ENCODE results near the gene FAM163A.
"Not testable (repeated sequence)": the region's sequence is repeated elsewhere in the genome, so short reads cannot be mapped to it uniquely, and the experiment has no call there.

Gene FAM163A

DNA sequence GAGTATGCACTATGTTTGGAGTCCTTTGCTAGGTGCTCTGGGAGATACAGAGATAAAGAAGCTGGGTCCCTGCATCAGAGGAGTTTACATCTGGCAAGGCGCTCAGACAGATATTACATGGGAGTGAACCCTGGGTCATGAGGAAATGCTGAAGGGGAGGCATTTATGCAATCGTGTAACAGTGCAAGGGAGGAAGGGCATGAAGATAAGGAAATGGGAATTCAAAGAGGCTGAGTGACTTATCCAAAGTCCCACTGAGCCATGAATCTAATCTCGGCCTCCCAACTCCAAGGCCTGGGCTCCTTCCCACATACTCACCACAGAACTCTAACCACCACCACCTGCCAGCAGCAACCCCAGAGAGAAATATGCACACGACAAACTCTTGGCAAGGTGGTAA is 51.6 kb downstream of the FAM163A start:
- no peak for FAIRE-seq

DNA sequence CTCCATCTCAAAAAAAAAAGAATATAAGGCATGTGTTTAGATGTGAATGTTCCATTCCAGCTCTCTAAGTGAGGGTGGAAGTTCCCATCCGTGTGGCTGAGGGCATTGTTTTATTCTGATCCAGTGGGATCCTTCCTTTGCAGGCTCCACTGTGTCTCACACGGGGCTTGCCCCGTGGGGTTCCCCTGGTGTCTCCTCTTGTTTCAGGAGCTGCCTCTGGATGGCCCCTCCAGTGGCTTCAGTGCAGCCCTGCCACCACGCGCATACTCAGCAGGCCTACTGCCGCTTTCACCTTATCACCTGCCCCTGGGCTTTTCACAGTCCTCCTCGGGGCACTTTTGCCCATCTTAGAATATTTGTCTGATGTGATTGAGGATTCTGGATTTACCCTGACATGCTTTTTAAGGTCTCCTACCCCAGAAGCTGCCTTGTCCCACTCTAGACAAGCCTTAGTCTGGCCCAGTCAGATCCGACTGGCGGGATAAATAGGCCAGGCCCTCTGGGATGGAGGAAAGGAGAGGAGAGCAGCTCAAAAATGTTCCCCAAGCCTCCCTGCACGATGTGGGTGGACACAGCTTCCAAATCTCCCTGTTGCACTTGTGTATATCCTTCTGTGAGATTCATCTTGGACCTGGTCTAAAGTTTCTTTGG is 55.2 kb downstream of the FAM163A start:
- no peak for FAIRE-seq

DNA sequence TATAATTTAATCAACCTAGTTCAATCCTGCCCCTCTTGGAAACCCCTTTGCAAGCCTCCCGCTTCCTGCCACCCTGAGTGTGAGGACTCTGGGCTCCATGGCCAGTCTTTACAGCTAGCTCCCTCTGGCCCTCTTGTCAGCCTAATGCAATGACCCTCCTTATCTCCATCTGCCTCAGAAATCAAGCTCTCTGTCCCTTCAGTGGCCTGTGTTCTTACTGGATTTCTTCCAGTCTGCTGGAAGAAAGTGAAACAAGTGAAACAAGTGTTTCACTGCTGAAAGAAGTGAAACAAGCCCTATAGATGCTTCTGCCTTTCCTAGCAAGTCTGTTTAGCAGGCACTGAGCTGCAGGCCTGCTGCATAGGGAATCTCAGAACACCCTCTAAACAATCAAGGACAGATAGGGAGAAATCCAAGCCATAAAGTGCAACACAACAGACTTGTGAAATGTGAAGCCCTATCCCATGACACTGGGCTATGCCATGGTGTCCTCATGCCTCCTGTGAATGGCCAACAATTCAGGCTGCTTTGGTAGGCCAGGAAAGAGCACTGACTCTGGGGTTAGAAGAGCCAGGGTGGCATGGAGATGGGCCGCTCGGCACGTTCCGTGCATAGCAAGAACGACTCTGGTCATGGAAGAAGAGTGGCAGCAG is 55.9 kb downstream of the FAM163A start:
- FAIRE-seq = no peak

DNA sequence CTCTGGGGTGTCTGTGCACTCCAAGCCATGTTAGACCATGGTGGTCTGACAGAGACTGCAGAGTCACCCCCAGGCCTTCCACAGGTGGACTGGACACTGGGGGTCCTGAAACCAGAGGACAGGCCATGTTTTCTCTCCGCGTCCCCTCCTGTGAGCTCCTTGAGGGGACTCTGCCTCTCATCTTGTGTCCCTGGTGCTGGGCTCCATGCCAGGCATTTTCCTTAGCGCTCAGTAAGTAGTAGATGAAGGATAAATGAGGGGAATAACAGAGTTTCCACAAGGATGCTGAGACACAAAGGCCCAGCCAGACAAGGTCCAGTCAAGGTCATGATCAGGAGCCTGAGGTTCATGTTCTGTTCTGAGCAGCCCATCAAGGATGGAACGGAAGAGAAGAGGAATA is 57.4 kb downstream of the FAM163A start:
- no peak for FAIRE-seq

DNA sequence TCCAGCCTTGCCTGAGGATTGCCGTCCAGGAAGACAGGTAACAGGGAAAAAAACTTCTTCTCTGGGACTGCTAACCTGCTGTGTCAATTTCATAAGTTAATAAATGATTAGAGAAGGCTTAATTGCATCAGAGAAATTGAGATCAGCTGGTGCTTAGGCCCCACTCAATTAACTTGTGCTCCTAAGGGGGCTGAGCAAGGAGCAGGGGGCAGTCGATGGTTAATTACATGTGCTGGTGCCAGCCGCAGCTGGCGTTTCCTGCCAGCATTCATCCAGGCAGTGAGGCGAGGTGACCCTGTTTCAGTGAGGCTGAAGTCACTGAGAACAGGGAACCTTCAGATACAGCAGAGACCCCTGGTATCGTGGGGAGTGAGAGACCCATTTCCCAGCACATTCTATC is 60.0 kb downstream of the FAM163A start:
- no peak for FAIRE-seq

DNA sequence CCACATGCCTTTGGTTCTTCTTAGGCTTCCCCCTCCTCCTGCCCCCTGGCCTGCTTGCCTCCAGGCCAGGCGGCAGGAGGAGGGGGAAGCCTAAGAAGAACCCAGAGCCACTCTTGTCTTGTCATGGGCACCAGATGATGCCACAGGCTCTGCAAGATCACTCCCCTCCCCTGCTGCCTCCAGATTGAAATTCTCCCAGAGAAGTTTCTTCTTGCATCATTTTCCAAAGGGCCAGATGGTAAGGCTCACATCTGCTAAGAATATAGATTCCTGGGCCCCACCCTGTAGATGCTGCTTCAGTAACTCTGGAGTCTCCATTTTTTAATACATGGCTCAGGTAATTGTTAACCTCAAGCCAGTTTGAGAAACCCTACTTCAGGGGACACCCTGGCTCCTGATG is 60.8 kb downstream of the FAM163A start:
- no peak for FAIRE-seq

DNA sequence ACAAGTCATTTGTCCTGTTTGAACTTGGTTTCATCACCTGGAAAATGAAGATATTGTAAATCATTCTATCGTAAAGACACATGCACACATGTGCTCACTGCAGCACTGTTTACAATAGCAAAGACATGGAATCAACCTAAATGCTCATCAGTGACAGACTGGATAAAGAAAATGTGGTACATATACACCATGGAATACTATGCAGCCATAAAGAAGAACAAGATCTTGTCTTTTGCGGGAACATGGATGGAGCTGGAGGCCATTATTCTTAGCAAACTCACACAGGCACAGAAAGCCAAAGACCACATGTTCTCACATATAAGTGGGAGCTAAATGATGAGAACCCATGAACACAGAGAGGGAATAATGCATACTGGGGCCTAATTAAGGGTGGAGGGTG is 61.3 kb downstream of the FAM163A start:
- not testable (repeated sequence) for FAIRE-seq

DNA sequence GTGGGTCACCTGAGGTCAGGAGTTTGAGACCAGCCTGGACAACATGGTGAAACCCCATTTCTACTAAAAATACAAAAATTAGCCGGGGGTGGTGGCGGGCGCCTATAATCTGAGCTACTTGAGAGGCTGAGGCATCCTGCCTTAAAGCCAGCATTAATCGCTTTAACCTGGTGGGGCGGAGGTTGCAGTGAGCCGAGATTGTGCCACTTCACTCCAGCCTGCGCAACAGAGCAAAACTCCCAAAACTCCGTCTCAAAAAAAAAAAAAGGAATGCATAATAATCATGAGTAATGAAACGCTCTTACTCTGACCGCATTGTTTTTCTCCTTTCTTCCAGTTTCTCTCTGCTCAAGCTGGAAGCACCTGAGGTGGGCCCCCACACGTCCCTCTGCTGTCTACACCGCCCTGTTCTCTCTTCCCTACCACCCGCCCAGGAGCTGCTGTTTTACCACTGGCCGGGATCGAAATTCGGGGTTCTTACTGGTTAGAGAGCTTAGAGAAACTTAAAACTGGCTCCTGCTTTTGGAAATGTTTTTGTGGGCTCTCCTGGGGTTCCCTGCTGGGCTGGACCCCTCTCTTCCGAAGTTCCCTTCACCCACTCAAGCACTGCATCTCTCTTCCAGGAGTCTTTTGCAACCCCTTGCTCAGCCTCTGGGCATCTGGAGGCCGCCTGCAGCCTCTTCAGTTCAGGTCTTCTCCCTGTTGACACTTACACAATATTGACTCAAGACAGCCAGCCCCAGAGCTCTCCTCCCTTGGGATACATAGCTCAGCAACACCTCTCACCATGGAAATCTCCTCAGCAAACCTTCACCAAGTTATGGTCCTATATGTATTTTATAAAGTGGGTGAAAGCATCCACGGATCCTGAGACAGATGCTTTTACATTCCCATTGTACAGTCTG is 62.5 kb downstream of the FAM163A start:
- FAIRE-seq = no peak

DNA sequence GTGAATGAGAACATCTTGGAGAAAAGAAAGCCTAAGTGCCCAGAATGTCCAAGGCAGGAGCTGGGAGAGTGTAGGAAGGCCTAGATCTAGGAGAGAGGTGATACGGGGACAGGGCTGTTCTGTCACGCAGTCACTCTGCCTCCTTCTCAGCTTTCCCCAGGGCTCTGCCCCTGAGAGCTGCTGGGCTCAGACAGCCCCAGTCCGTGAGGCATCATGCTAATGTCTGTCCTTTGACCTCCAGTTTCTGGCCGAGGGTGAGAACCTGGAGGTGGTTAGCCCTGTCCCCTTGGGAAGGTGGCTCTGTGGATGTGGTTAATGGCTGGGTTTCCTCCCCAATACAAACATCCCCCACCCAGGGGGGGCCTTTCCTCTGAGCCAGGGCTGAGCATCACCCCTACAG is 63.2 kb downstream of the FAM163A start:
- FAIRE-seq = no peak

DNA sequence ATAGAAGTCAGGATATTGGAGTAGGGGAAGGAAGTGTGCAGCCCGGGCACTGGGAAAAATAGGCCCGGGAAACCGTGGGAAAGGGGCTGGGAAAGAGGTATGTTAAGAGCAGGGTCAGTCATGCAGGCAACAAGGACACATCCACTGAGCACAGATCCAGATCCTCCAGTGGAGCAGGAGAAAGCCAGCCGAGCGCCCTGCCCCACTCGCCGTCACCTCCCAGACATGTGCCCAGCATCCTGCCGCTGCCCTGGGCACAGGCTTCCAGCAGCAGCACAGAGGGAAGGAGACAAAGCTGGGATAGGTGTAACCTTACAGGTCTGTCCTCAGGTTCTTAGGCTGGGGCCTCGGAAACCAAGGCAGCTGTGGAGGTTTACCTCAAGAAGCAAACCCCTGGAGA is 64.2 kb downstream of the FAM163A start:
- FAIRE-seq = no peak

DNA sequence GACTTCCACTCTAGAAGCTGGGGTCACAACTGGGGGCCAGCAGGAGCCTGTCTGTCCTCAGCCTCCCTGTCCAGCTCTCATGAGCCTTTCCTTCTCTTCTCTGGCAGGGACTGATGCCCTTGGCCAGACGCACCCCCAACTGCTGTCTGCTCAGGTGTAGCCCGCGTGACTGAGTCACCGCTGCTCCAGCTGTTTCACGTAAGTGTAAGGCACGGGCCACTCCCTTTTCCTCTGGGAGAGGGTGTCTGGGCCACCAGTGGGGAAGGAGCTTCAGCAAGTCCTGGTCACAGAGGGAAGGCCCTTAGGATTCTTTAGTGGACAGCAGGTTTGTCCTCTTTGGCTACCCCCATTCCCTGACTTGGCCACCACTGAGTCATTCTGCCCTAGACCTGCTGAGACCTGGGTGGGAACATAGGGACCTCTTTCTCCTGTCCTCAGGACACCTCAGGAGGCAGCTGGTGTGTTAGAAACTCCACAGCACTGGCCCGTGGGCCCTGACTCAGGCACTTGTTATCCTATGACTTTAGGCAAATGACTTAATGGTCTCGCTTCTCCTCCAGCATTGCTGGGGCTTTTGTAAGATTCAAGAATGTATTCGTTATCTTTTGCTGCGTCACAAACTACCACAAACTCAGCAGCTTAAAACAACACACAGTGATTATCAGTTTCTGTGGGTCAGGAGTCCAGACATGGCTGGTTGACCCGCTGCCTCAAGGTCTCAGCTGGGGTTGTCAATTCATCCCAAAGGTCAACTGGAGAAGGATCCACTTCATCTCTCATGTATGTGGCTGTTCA is 64.8 kb downstream of the FAM163A start:
- no peak for FAIRE-seq

DNA sequence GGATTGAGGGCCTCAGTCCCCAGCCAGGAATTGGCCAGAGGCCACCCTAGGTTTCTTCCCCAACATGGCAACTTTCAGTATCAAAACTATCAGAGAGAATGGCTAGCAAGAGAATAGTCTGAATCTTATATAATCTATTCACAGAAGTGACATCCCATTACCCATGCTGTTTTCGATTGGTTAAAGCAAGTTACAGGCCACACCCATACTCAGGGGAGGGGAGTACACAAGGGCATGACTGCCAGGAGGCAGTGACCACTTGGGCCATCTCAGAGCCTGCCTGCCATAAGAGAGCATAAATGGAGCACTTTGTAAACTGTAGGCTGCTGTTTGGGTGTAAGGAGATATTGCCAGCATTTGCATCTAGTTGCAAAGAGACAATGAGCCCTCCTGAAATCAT is 65.4 kb downstream of the FAM163A start:
- no peak for FAIRE-seq

DNA sequence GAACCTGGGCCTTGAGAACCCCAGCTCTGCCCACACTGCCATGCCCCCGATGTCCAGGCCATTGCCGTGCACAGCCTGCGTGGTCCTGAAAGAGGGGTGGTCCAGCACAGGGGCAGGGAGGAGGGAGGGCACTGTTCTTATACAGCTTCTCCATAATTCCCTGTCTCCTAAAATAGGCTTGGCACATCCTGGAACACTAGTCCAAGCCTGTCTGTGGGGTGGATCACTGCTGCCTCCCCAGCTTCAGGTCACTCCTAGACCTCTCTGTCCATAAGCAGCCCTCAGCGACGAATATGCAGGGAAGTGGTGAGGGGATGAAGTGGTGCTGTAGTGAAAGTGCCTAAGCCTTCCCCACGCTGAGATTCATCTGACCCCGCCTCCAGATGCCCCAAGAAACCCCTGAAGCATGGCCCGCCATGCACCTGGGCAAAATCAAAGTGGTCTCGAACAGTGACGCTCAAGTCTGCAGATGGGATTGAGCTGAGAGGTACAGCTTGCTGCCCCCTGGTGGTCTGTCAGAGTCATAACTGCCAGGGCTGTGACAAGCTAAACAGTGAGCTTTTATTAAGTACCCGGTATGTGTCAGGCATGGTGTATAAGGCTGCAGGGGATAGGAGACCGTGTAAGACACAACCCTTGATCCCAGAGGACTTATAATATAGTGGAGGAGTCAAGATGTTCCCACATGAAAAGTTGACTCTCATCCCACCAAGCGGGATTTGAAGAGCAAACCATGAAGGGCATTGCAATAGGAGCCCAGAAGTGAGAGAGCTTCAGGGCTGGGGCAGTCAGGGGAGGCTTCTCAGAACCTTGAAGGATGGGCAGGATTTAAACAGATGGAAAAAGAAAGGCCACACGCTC is 66.6 kb downstream of the FAM163A start:
- no peak for FAIRE-seq

DNA sequence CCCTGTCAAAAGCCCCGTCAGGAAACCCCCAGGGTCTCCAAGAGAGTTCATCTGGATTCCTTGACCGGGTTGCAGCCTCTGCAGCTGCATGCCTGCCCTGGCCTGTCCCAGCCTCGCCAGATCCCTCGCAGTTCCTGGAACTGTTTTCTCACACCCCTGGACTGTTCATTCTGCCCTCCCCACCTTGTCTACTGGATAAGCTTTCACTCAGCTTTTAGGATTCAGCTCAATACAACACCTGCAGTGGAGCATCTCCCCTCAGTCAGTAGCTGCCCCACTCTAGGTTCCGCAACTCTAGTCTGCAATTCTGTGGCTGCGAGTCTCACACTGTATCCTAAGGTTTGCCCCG is 67.2 kb downstream of the FAM163A start:
- FAIRE-seq = no peak

DNA sequence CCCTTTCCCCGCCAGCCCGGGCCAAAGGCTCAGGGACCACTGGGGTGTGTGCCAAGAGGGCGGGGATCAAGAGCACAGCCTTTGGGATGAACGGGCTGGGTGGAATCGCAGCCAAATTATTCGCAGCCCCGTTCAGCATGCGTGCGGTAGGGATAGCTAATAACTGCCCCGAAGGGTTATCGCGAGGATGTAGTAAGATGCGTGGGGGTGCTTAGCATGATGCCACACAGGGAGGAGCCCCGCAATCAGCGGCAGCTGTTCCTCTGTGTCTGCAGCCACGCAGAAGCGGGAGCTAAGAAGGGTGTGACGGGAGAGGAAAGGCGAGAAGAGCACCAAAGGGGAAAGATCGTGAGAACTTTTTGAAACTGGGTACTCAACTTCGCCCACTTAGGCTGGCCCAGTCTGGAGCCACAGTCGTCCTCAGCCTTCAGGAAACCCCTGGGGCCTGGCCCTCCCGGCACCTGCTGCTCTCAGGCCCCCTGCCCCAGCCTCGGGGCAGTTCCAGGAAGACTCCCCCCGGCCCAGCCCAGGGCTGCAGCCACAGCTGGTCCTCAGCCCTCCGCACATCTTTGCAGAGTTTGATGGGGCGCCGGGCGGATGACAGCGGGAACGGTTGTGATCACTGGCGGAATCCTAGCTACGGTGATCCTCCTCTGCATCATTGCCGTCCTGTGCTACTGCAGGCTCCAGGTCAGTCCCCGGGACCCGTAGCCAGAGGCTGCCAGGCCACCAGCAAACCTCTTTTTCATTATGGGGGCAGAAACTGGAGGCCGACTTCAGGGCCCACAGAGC is 69.6 kb downstream of the FAM163A start:
- no peak for FAIRE-seq

DNA sequence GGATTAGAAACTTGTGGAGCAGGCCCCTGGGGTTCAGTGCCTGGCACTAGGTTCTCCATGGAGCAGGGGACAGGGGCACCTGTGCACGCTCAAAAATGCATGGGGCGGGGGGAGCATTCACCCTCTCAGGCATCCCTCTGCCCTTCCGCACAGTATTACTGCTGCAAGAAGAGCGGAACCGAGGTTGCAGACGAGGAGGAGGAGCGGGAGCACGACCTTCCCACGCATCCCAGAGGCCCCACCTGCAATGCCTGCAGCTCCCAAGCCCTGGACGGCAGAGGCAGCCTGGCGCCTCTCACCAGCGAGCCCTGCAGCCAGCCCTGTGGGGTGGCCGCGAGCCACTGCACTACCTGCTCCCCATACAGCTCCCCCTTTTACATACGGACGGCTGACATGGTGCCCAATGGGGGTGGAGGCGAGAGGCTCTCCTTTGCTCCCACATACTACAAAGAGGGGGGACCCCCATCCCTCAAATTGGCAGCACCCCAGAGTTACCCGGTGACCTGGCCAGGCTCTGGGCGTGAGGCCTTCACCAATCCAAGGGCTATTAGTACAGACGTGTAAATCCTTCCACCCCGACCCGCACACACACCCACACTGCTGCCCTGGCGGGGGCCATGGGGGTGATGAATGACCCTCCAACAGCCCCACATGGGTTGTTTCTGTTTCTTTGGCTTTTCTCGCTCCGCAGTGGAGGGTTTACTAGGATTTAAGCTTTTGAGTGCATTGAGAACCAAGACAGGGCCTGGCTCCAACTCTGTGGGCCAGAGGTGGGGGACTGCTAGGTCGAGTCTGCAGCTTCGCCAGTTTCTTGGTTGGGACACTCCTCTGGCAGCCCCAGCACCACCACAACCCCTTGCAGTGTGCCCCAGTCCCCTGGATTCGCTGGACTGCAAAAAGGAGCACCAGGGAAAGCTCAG is 70.8 kb downstream of the FAM163A start:
- FAIRE-seq = no peak

DNA sequence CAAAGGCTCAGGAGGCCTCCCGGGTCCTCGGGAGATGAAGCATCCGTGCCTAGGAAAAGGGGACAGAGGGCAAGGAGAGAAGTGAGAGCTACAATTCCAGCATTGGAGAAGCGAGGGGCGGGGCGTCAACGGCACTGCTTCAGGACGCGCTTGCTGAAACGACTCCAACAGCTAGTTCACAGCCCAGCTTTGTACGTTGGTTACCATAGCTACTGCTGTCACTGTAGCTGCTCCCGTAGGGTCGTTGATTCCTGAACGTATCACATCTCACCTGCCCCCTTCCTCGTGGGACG is 71.4 kb downstream of the FAM163A start:
- FAIRE-seq = no peak

DNA sequence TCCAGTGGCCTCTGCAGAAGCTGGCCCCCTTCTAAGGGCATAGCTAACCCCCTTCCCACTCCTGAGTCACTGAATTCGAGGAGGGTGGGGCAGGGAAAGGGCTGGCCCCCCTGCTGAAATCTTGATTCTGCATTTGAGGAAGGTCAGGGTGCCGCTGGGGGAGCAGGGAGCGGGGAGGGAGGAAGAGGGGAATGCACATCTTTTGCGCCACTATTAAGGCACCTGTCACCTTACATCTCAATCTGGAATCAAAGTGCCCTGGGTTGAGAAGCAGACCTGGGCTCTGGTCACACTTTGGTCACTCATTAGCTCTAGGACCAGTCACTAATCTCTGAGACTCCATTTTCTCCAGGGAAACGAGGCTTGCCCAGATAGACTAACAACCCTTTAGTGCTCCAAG is 72.5 kb downstream of the FAM163A start:
- FAIRE-seq = no peak

DNA sequence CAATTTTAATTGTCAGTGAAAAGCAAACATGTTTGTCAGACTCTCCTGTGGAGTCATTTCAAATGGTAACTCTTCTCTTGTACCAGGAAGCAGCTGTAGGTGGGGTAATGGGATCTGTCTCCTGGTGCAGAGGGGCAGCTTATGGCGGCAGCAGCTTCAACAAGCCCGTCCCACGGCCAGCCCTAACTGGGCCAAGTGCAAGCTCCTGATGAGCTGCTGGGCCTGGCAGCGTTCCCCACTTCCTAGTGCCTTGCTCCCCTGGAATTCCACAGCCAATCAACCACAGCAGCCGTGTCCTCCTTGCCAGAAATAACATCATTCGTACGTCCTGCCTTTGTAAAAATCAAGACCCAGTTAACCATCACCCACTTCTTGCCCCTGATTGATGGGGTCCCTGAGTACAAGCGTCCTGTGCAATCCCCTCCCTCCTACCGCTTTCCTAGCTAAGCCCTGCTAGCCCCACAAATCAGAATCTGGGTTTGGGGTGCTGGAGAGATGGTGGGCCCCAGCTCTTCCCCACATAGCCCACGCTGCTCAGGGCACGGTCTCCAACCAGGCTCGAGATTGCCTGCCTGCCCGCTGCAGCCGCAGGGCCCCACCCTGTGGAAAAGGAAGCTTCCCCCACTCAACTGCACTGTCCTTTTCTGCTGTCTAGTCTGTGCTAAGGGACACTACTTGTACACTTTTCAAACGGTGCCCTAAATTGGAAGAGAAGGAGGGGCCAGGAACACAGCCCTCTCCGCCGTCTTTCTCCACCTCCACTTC is 73.3 kb downstream of the FAM163A start:
- FAIRE-seq = no peak

DNA sequence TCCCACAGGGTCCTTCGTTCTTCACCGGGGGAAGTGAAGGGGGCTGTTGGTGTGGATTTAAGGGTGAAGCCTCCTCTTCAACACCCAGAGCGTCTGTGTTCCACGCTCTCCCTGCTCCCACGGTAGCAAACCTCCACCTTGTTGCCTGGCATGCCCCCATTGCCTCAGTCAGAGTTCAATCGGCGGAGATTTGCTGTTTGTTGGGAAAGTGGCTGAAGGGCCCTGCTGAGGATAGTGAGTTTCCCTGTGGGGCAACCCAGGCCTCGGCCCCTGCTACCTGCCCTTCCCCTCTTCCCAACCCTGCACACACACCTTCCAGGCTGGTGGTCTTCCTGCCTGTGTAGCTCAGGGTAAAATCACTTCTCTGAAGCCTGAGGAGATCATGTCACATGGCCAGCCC is 74.0 kb downstream of the FAM163A start:
- FAIRE-seq = no peak

Measured in G401.6 (cell line).